GM23338 (cell line): ENCODE data around the gene PIPOX. TPM values are rescaled to one million over a fixed set of nuclear protein-coding genes. Genes with fewer than 3 reads are reported as not detected.

ENCODE experiments used
- ATAC-seq: fragments of 200-7000 bp; cut with Tn5 transposase; 3 replicates; pipeline ENCODE4 v1.9.1; 2020
- DNase-seq: peaks from one replicate; pipeline ENCODE4 v3.0.0-alpha.2; 2015; ENCODE audit warnings: low spot score
- H2AFZ ChIP-seq: fragments of 200-600 bp; sonication (generic); 2 replicates; pipeline ENCODE4 v1.8.0; 2016; ENCODE audit warnings: antibody characterized with exemption, mild to moderate bottlenecking, moderate library complexity
- H3F3A ChIP-seq: fragments of 200-600 bp; sonication (generic); replicated peaks from 2 replicates; pipeline ENCODE4 v1.8.0; 2017; ENCODE audit warnings: antibody characterized with exemption, mixed run types, low read depth
- H3K27ac ChIP-seq: fragments of 200-600 bp; sonication (generic); 2 replicates; pipeline ENCODE4 v1.6.1; 2016; ENCODE audit warnings: low read depth
- H3K27me3 ChIP-seq: fragments of 200-600 bp; sonication (generic); 2 replicates; pipeline ENCODE4 v1.8.0; 2016; ENCODE audit warnings: mild to moderate bottlenecking, mixed run types, moderate library complexity; ENCODE audit not compliant: insufficient read depth
- H3K36me3 ChIP-seq: fragments of 200-600 bp; sonication (generic); 2 replicates; pipeline ENCODE4 v1.8.0; 2016; ENCODE audit warnings: mild to moderate bottlenecking; ENCODE audit not compliant: insufficient read depth
- H3K4me1 ChIP-seq: fragments of 200-600 bp; sonication (generic); 2 replicates; pipeline ENCODE4 v1.8.0; 2016; ENCODE audit warnings: mild to moderate bottlenecking, moderate library complexity; ENCODE audit not compliant: insufficient read depth
- H3K4me2 ChIP-seq: fragments of 200-600 bp; sonication (generic); 2 replicates; pipeline ENCODE4 v1.7.1; 2017; ENCODE audit warnings: mixed run types
- H3K4me3 ChIP-seq: fragments of 200-600 bp; sonication (generic); 2 replicates; pipeline ENCODE4 v1.6.1; 2016; ENCODE audit warnings: mixed run types
- H3K79me2 ChIP-seq: fragments of 200-600 bp; sonication (generic); replicated peaks from 2 replicates; pipeline ENCODE4 v1.8.0; 2017; ENCODE audit warnings: mild to moderate bottlenecking; ENCODE audit not compliant: insufficient read depth
- H3K9me2 ChIP-seq: fragments of 200-600 bp; sonication (generic); 2 replicates; pipeline ENCODE4 v1.8.0; 2017; ENCODE audit not compliant: insufficient read depth
- H4K20me1 ChIP-seq: fragments of 200-600 bp; sonication (generic); replicated peaks from 2 replicates; pipeline ENCODE4 v1.8.0; 2017; ENCODE audit warnings: mild to moderate bottlenecking; ENCODE audit not compliant: insufficient read depth
- H3K27ac Mint-ChIP-seq: 2 replicates; pipeline ENCODE4 v1.8.0; 2020; ENCODE audit warnings: inconsistent platforms, mild to moderate bottlenecking, moderate library complexity, mixed read lengths
- H3K27me3 Mint-ChIP-seq: 3 replicates; pipeline ENCODE4 v1.8.0; 2022; ENCODE audit warnings: low read depth, mild to moderate bottlenecking, moderate library complexity, mixed read lengths, inconsistent platforms; ENCODE audit not compliant: insufficient read depth, poor library complexity
- H3K36me3 Mint-ChIP-seq: 3 replicates; pipeline ENCODE4 v1.8.0; 2021; ENCODE audit warnings: low read depth, mild to moderate bottlenecking, inconsistent platforms, moderate library complexity, mixed read lengths
- H3K4me1 Mint-ChIP-seq: 3 replicates; pipeline ENCODE4 v1.8.0; 2020; ENCODE audit warnings: mild to moderate bottlenecking, inconsistent platforms, mixed read lengths
- H3K4me3 Mint-ChIP-seq: 3 replicates; pipeline ENCODE4 v1.8.0; 2021; ENCODE audit warnings: moderate library complexity, mild to moderate bottlenecking, inconsistent platforms, mixed read lengths
- H3K9me3 Mint-ChIP-seq: 3 replicates; pipeline ENCODE4 v1.8.0; 2020; ENCODE audit warnings: moderate library complexity, mild to moderate bottlenecking, inconsistent platforms, mixed read lengths
- CREB1 ChIP-seq: fragments of 250-450 bp; sonication (Bioruptor Pico); IDR thresholded peaks from 2 replicates; pipeline ENCODE4 v1.5.0; 2020; ENCODE audit warnings: low read depth, mild to moderate bottlenecking, moderate library complexity
- EZH2 ChIP-seq: fragments of 200-600 bp; sonication (generic); IDR thresholded peaks from one replicate; pipeline ENCODE4 v1.8.0; 2017; ENCODE audit warnings: antibody characterized with exemption, mild to moderate bottlenecking, low read depth; ENCODE audit not compliant: unreplicated experiment
- EZH2phosphoT487 ChIP-seq: fragments of 200-600 bp; sonication (generic); IDR thresholded peaks from one replicate; pipeline ENCODE4 v1.8.1; 2018; ENCODE audit warnings: antibody characterized with exemption; ENCODE audit not compliant: unreplicated experiment
- JUNB ChIP-seq: IDR thresholded peaks from one replicate; pipeline ENCODE4 v1.6.1; 2016; ENCODE audit warnings: antibody characterized with exemption; ENCODE audit not compliant: unreplicated experiment
- NANOG ChIP-seq: IDR thresholded peaks from 2 replicates; pipeline ENCODE4 v1.6.1; 2016; ENCODE audit warnings: antibody characterized with exemption, borderline replicate concordance
- POLR2AphosphoS5 ChIP-seq: IDR thresholded peaks from 2 replicates; pipeline ENCODE4 v1.6.1; 2016; ENCODE audit warnings: antibody characterized with exemption, low read depth
- STAT1 ChIP-seq: IDR thresholded peaks from one replicate; pipeline ENCODE4 v1.6.1; 2016; ENCODE audit warnings: antibody characterized with exemption; ENCODE audit not compliant: unreplicated experiment
- ZNF114 ChIP-seq: fragments of 250-450 bp; sonication (Bioruptor Pico); IDR thresholded peaks from 2 replicates; pipeline ENCODE4 v1.5.0; 2020; ENCODE audit warnings: mild to moderate bottlenecking, moderate library complexity
- ZNF331 ChIP-seq: fragments of 250-450 bp; sonication (Bioruptor Pico); IDR thresholded peaks from 2 replicates; pipeline ENCODE4 v1.5.0; 2020; ENCODE audit warnings: low read depth, mild to moderate bottlenecking, moderate library complexity
- polyA plus RNA-seq: library from polyadenylated mRNA; unstranded; fragments of >200 nt; fragmentation: Nextera tagmentation; extraction: Ambion mirVana; gene quantifications from 2 replicates; pipeline ENCODE4 v1.2.1, GENCODE V29; 2016
- total RNA-seq: library from RNA; depleted of rRNA; stranded (reverse); fragments of >200 nt; shearing (Covaris generic); gene quantifications from 2 replicates; pipeline ENCODE4 v1.2.3, GENCODE V29; 2014
- TF ChIP-seq, protein P1 (sequence below): fragments of 250-450 bp; sonication (Bioruptor Pico); IDR thresholded peaks from 2 replicates; pipeline ENCODE4 v1.5.0; 2020; ENCODE audit warnings: mild to moderate bottlenecking, moderate library complexity
- TF ChIP-seq, protein P2 (sequence below), 2 experiments: fragments of 200-600 bp in 1 of 2; sonication (generic) in 1 of 2; conservative IDR thresholded peaks; 2 replicates each; pipeline versions ENCODE4 v1.5.1 to v1.6.1; 2016 to 2017; ENCODE audit warnings: antibody characterized with exemption in 2 of 2, low read depth in 2 of 2, mild to moderate bottlenecking in 2 of 2, moderate library complexity in 1 of 2
- TF ChIP-seq, protein P3 (sequence below): IDR thresholded peaks from one replicate; pipeline ENCODE4 v1.6.1; 2018; ENCODE audit warnings: antibody characterized with exemption; ENCODE audit not compliant: unreplicated experiment
- TF ChIP-seq, protein P4 (sequence below): IDR thresholded peaks from 2 replicates; pipeline ENCODE4 v1.6.1; 2016; ENCODE audit warnings: antibody characterized with exemption

PIPOX gene
- total and polyA plus RNA-seq, 2 experiments from 2014 or later, result 22.6 to 34.6 TPM

DNA sequence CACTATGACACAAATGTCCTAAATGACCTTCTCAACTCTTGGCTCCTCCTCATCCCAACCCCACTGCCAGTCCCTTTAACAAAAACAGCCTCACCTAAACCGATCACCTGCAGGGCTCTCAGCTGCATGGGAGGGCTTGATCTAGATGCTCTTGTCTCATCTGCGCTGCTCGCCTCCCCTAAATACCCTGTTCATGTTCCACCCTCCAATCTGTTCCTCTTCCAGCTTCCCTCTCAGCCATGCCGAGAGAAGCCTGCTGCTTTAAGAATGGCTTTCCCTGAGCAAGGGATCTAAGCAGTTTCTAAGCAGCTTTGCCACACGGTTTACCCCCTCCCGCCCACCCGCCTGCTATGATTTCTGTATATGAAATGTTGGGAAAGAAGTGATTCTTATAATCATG, 23.7 kb downstream of the PIPOX start:
- H3K4me2 ChIP-seq, result no peak overlapping the region
- H3K27me3 ChIP-seq, result no peaks in the 10 kb centered on the region
- no peak overlapping the region for H3K27ac Mint-ChIP-seq
- no peaks in the 10 kb centered on the region for H3K79me2 ChIP-seq
- H3F3A ChIP-seq, result peaks cover 5% of the 10 kb centered on the region; the same call in 1 of the 2 replicates
- peaks cover 10% of the 10 kb centered on the region for H3K27me3 Mint-ChIP-seq
- TF ChIP-seq, protein P1, sequence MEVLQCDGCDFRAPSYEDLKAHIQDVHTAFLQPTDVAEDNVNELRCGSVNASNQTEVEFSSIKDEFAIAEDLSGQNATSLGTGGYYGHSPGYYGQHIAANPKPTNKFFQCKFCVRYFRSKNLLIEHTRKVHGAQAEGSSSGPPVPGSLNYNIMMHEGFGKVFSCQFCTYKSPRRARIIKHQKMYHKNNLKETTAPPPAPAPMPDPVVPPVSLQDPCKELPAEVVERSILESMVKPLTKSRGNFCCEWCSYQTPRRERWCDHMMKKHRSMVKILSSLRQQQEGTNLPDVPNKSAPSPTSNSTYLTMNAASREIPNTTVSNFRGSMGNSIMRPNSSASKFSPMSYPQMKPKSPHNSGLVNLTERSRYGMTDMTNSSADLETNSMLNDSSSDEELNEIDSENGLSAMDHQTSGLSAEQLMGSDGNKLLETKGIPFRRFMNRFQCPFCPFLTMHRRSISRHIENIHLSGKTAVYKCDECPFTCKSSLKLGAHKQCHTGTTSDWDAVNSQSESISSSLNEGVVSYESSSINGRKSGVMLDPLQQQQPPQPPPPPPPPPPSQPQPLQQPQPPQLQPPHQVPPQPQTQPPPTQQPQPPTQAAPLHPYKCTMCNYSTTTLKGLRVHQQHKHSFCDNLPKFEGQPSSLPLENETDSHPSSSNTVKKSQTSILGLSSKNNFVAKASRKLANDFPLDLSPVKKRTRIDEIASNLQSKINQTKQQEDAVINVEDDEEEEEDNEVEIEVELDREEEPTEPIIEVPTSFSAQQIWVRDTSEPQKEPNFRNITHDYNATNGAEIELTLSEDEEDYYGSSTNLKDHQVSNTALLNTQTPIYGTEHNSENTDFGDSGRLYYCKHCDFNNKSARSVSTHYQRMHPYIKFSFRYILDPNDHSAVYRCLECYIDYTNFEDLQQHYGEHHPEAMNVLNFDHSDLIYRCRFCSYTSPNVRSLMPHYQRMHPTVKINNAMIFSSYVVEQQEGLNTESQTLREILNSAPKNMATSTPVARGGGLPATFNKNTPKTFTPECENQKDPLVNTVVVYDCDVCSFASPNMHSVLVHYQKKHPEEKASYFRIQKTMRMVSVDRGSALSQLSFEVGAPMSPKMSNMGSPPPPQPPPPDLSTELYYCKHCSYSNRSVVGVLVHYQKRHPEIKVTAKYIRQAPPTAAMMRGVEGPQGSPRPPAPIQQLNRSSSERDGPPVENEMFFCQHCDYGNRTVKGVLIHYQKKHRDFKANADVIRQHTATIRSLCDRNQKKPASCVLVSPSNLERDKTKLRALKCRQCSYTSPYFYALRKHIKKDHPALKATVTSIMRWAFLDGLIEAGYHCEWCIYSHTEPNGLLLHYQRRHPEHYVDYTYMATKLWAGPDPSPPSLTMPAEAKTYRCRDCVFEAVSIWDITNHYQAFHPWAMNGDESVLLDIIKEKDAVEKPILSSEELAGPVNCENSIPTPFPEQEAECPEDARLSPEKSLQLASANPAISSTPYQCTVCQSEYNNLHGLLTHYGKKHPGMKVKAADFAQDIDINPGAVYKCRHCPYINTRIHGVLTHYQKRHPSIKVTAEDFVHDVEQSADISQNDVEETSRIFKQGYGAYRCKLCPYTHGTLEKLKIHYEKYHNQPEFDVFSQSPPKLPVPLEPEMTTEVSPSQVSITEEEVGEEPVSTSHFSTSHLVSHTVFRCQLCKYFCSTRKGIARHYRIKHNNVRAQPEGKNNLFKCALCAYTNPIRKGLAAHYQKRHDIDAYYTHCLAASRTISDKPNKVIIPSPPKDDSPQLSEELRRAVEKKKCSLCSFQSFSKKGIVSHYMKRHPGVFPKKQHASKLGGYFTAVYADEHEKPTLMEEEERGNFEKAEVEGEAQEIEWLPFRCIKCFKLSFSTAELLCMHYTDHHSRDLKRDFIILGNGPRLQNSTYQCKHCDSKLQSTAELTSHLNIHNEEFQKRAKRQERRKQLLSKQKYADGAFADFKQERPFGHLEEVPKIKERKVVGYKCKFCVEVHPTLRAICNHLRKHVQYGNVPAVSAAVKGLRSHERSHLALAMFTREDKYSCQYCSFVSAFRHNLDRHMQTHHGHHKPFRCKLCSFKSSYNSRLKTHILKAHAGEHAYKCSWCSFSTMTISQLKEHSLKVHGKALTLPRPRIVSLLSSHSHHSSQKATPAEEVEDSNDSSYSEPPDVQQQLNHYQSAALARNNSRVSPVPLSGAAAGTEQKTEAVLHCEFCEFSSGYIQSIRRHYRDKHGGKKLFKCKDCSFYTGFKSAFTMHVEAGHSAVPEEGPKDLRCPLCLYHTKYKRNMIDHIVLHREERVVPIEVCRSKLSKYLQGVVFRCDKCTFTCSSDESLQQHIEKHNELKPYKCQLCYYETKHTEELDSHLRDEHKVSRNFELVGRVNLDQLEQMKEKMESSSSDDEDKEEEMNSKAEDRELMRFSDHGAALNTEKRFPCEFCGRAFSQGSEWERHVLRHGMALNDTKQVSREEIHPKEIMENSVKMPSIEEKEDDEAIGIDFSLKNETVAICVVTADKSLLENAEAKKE (CRISPR knock-in tag), result no peak
- TF ChIP-seq, protein P2, sequence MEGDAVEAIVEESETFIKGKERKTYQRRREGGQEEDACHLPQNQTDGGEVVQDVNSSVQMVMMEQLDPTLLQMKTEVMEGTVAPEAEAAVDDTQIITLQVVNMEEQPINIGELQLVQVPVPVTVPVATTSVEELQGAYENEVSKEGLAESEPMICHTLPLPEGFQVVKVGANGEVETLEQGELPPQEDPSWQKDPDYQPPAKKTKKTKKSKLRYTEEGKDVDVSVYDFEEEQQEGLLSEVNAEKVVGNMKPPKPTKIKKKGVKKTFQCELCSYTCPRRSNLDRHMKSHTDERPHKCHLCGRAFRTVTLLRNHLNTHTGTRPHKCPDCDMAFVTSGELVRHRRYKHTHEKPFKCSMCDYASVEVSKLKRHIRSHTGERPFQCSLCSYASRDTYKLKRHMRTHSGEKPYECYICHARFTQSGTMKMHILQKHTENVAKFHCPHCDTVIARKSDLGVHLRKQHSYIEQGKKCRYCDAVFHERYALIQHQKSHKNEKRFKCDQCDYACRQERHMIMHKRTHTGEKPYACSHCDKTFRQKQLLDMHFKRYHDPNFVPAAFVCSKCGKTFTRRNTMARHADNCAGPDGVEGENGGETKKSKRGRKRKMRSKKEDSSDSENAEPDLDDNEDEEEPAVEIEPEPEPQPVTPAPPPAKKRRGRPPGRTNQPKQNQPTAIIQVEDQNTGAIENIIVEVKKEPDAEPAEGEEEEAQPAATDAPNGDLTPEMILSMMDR (conservative IDR thresholded peaks at IDR 0.05; ENCODE audit: low read depth in 2 of 2), result no peak
- TF ChIP-seq, protein P3, sequence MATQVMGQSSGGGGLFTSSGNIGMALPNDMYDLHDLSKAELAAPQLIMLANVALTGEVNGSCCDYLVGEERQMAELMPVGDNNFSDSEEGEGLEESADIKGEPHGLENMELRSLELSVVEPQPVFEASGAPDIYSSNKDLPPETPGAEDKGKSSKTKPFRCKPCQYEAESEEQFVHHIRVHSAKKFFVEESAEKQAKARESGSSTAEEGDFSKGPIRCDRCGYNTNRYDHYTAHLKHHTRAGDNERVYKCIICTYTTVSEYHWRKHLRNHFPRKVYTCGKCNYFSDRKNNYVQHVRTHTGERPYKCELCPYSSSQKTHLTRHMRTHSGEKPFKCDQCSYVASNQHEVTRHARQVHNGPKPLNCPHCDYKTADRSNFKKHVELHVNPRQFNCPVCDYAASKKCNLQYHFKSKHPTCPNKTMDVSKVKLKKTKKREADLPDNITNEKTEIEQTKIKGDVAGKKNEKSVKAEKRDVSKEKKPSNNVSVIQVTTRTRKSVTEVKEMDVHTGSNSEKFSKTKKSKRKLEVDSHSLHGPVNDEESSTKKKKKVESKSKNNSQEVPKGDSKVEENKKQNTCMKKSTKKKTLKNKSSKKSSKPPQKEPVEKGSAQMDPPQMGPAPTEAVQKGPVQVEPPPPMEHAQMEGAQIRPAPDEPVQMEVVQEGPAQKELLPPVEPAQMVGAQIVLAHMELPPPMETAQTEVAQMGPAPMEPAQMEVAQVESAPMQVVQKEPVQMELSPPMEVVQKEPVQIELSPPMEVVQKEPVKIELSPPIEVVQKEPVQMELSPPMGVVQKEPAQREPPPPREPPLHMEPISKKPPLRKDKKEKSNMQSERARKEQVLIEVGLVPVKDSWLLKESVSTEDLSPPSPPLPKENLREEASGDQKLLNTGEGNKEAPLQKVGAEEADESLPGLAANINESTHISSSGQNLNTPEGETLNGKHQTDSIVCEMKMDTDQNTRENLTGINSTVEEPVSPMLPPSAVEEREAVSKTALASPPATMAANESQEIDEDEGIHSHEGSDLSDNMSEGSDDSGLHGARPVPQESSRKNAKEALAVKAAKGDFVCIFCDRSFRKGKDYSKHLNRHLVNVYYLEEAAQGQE, result no peak
- TF ChIP-seq, protein P4, sequence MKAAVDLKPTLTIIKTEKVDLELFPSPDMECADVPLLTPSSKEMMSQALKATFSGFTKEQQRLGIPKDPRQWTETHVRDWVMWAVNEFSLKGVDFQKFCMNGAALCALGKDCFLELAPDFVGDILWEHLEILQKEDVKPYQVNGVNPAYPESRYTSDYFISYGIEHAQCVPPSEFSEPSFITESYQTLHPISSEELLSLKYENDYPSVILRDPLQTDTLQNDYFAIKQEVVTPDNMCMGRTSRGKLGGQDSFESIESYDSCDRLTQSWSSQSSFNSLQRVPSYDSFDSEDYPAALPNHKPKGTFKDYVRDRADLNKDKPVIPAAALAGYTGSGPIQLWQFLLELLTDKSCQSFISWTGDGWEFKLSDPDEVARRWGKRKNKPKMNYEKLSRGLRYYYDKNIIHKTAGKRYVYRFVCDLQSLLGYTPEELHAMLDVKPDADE, result no peak
- TF ChIP-seq CREB1 (CRISPR knock-in tag) (no peak), STAT1 (no peak), POLR2AphosphoS5 (no peak), ZNF114 (CRISPR knock-in tag) (no peak), JUNB (no peak), ZNF331 (no peak), NANOG (no peak), EZH2phosphoT487 (no peak), EZH2 (no peak)
- no peaks in the 10 kb centered on the region for H3K9me3 Mint-ChIP-seq
- no peaks in the 10 kb centered on the region for H4K20me1 ChIP-seq
- H3K4me3 Mint-ChIP-seq, result no peak overlapping the region
- no peak overlapping the region for H3K4me3 ChIP-seq
- H2AFZ ChIP-seq, result no peak overlapping the region
- H3K4me1 ChIP-seq, result peaks cover 27% of the 10 kb centered on the region
- no peaks in the 10 kb centered on the region for H3K36me3 Mint-ChIP-seq
- peaks cover 51% of the 10 kb centered on the region for H3K4me1 Mint-ChIP-seq
- H3K27ac ChIP-seq, result no peak overlapping the region
- ATAC-seq (no peak; the same call in 2 of the 3 replicates), DNase-seq (no peak)
- H3K9me2 ChIP-seq, result no peaks in the 10 kb centered on the region
- H3K36me3 ChIP-seq, result no peaks in the 10 kb centered on the region
